ENCODE results near the gene KIFBP. TPM values are rescaled to one million over a fixed set of nuclear protein-coding genes. Genes with fewer than 3 reads are reported as not detected.

Gene KIFBP
- polyA plus RNA-seq, 3 donors, result 36.1 to 38.3 (median 37.9) TPM

DNA sequence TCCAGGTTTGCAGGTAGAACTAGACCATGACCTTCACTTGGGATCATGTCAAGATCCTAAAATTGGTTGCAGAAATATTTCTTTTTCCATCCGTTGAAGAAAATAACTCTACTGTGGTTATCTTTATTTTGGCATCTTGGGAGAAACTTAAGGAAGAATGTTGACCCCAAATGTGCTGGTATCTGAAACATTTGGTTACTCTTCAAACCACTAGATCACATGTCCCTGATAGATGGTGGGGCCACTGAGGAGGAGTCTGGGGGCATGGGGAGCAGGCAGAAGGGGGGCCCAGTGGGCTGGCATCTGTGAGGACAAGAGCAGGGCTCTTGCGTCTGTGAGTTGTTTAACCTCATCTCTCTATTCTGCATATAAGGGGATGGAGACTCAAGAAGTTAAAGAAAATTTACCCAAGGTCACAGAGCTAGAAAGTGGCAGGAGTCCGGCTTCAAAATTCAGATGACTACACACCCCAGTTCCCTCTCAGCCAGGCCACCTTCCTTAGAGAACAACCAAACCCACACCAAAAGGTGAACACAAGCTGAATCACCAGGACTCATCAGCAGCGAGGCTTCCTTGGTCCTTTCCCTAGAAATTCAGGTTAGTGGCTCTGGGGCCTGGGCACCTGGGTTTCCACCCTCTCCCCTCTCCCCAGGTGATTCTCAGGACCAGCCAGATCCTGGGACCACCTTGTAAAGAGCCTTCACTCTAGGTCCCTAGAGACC is 58.7 kb downstream of the KIFBP start:
- no peak for DNase-seq (ENCODE audit: low read depth in 3 of 3, low spot score in 2 of 3)

DNA sequence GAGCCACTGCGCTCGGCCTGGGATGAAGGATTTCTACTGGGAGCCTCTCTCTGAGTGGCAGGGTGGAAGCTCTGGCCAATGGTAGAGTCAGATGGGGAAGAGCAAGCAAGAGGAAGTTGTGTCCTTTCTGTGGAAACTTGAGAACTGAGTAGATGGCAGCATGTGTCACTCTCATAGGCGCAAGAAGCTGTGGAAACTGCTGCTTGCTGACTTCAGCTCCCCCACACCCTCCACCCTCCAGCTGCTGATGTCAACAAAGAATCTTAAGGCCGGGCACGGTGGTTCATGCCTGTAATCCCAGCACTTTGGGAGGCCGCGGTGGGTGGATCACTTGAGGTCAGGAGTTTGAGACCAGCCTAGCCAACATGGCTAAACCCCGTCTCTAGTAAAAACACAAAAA is 59.5 kb downstream of the KIFBP start:
- no peak for DNase-seq (ENCODE audit: low read depth in 3 of 3, low spot score in 2 of 3)

DNA sequence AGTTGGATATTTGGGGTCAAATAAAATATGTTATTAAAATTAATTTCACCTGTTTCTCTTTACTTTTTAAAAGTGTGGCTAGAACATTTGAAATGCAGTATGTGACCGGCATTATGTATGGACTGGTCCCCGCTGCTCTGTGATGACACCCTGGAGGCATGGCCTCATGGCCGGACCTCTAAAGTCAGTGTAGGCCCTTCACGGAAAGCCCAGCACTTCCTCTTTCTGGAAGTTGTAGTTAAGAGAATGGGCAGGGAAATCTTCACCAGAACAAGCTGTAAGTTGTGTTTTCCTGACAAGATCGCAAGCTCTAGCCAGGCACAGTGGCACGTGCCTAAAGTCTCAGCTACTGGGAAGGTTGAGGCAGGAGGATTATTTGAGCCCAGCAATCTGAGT is 61.0 kb downstream of the KIFBP start:
- DNase-seq (ENCODE audit: low read depth in 3 of 3, low spot score in 2 of 3), result no peak

DNA sequence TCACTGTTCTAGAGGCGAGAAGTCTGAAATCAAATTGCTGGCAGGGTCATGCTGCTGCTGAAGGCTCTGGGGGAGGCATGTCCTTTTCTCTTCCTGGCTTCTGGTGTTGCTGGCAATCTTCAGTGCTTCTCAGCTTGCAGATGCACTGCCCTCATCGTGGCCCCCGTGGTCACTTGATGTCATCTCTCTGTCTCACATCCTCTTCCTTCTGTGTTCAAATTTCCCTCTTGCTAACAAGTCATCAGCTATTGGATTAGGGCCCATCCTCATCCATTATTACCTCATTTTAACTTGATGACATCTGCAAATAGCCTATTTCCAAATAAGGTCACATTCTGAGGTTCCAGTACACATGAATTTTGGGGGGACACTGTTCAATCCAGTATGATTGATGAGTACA is 62.7 kb downstream of the KIFBP start:
- DNase-seq (ENCODE audit: low read depth in 3 of 3, low spot score in 2 of 3), result no peak

DNA sequence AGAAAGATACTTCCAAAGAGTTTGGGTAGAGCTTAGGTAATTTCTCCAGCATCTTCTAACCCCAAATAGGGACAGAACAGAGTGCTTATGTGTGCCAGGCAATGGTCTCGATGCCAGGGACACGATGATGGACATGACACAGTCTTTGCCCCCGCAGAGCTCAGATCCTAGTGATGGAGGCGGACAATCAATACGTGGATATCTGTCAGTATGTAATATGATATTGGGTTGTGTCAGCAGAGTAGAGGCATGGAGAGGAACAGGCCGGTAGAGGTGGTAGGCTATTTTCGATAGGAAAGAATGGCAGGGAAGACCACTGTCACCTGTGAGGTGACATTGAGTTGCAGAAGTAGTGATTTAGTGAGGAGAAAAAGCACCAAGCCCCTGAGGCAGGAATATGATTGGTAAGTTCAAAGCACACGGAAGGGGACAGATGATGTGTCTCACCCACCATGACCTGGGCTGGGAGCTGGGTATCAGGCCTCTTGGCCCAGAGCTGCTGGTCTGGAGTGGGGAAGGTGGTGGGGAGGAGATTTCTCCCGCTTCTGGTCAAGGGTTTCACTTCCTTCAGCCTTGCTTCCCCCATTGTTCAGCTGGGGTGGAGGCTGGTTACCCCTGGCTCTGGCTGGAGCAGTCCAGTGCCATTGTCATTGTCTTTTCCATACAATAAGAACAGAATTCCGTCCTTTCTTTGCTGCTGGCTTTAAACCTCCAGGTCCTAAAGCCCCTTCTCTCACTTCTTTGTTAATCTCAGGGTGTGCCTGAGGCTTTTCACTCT is 63.3 kb downstream of the KIFBP start:
- DNase-seq (ENCODE audit: low read depth in 3 of 3, low spot score in 2 of 3), result no peak

DNA sequence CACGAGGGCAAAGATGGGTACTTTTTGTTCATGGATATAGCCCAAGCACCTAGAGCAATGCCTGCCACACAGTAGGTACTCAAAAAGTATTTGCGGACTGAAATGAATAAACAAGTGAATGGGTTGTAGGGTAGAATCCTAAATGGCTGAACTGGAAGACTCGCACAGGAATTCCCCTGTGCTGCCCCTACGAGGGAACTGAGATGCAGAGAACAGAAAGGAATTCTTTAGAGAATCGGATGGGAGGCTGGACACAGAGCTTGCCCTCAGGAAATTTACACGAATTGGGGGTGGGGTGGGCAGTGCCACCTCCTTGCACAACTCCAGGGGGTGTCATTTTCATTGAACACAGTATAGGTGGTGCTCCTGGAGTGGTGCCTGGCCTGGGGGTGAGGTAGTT is 64.1 kb downstream of the KIFBP start:
- DNase-seq (ENCODE audit: low read depth in 3 of 3, low spot score in 2 of 3), result no peak

DNA sequence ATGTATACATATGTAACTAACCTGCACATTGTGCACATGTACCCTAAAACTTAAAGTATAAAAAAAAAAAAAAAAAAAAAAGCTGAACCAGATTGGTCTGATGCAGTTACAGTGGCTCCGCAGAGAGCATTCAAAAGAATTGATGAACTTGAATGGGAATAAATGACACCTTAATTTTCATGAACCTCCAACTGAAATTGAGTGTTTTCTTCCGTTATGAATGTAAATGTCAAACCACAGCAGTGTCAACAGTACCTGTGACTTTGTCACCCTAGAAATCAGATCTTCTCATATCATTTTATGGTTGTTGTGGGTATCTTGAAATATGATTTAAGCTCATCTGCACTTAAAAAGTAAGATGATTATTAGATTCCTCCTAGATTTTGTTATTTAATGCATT is 66.6 kb downstream of the KIFBP start:
- no peak for DNase-seq (ENCODE audit: low read depth in 3 of 3, low spot score in 2 of 3)

DNA sequence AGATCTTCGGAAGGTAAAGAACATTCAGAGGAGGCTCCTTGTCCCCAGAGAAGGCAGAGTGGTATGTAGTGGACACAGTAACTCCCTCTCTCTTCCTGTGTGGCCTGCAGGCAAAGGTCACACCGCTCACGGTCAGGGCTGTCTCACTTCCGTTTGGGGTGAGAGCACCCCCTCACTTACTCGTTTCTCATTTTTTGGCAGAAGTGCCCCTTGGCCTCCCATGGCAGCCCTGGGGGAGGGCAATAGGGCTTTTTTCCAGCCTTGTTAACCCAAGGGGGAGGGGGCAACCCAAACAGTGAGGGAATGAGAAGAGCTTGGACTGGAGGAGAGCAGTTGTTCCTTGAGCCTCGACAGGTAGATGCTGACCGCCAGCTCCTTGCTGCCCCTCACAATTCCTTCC is 67.5 kb downstream of the KIFBP start:
- DNase-seq (ENCODE audit: low read depth in 3 of 3, low spot score in 2 of 3), result no peak

DNA sequence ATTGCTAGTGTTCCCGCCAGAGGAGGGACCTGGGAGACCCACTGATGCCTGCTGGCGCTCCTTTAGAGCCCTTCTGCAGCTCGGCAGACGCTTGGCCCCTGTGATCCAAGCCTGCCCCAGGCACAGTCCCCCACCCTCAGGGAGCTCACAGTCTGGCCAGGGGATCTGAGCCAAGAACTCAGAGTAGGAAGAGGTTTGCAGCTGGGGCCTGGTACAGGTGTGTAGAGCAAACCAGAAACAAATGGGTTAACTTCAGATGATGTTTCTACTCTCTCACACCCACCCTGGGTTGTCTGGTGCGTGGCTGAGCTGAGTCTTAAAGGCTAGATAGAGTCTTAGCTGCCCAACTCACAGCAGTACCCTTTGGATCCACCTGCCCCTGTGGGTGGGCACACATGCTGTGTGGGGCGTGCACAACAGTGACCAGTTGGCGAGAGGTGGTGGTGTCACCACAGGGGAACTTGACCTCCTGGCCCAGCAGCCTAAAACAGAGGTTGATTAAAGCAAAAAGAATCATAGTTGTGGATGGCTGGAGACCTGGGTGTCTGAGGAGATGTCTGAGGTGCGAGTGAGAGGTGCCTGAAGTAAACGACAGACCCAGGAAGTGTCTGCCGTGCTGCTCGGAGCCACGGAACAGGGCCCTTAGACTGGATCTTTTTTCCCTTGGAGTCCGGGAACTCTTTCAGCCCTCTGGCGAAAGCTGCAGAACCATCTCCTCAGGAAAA is 68.1 kb downstream of the KIFBP start:
- no peak for DNase-seq (ENCODE audit: low read depth in 3 of 3, low spot score in 2 of 3)

DNA sequence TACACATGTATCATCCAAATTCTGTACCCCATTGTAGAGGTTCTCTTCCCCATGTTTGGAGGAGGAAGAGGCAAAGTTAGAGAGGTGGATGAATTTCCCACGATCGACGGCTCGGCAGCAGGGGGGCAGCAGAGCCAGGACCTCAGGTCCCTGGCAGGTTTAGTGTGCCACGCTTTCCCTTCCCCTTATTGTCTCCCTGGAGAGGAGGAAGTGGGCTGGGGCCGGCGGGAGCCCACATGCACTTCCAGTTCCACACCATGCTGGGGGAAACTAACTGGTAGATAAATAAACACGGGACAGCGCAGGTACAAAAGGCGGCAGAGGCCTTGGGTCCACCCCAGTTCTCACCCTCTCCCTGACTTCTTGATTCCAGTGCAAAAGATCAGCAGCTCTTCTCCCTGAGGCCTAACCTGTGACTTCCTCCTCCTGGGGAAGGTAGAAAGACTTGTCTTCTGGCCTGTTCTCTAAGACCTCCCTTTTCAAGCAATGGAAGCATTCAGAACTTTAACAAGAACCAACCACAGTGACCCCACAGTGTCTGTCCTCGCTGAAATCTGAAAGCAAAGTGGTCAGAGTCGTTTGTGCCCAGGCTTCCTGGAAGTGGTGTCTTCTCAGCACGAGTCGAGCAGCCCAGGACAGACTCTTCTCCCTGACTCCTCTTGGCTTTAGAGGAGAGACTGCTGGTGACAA is 68.8 kb downstream of the KIFBP start:
- no peak for DNase-seq (ENCODE audit: low read depth in 3 of 3, low spot score in 2 of 3)

DNA sequence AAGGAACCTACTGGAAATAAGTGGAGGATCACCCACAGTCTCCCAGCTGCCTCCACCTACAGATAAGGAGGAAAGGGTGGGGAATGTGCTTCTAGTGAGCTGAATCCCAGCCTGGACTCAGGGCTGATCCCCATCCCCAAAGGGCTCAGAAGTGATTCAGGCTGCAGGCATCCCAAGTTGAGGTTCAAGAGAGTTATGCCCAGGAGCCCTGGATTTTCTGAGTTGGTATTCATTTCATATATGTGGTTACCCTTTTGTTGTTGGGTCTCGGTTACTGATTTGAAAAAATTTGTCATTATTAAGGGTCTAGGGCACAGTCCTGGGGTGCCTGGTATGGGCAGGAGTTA is 69.3 kb downstream of the KIFBP start:
- no peak for DNase-seq (ENCODE audit: low read depth in 3 of 3, low spot score in 2 of 3)

DNA sequence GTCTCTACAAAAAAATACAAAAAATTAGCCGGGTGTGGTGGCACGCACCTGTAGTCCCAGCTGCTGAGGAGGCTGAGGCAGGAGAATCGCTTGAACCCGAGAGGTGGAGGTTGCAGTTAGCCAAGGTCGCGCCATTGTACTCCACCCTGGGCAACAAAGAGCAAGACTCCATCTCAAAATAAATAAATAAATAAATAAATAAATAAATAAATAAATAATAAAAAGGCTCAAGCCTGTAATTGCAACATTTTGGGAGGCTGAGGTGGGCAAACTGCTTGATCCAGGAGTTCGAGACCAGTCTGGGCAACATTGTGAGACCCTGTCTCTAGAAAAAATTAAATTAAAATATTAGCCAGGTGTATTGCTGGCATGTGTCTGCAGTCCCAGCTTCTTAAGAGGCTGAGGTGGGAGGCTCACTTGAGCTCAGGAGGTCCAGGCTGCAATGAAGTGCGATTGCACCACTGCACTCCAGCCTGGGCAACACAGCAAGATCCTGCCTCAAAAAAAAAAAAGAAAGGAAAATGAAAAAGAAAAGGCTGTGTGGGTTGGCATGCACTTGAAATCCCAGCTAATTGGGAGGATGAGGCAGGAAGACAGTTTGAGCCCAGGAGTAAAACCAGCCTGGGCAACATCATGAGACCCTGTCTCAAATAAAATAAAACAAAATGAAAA is 71.7 kb downstream of the KIFBP start:
- no peak for DNase-seq (ENCODE audit: low read depth in 3 of 3, low spot score in 2 of 3)

DNA sequence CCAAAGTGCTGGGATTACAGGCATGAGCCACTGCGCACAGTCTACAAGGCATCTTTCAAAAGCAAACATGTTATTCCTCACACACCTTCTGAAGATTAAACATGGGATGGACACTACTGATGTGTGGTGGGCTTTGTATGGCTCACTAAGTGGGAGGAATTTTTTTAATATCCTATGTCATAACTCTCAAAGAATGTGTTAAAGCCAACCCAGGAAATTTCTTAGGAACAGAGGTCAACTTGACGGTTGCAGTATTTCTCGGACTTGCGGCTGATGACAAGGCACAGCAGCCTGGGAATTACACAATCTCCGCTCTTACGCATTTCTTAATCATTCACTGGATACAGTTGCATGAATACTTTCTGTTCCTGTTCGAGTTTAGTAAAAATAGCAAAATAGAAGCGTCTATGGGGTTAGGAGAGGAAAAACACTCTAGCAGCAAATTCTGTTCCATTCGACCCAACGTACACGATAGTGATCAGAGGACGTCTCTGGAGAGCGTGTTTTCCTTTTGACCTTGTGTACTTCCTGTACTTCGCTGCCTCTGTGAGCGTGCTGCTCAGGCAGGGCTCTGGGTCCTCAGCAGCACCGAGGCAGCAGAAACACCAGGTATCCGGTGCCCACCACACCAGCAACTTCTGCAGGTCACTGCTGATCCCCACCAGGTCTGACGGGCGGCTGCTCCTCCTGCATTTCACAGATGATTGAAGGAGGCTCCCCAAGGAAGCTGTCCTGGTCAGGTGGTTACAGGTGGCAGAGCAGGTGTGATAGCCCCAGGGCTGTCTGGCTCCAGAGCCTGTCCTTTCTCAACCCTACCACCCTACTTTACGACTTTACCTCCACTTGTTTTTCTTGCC is 72.9 kb downstream of the KIFBP start:
- DNase-seq (ENCODE audit: low read depth in 3 of 3, low spot score in 2 of 3), result peak; percentile 32 to 38 (median 33)

DNA sequence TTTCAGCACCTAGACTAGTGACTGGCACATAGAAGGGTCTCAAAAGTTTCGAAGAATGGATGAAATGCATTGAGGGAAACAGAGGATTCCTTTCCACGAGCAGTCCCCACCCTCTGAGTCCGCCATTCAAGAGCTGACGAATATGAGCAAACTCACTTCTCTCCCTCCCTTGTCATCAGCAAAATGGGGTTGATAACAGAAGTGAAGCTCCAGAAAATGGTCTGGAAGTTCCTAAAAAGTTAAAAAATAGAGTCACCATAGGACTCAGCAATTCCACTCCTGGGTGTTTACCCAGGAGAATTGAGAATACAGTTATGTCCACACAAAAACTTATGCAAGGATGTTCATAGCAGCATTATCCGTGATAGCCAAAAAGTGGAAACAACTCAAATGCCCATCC is 74.3 kb downstream of the KIFBP start:
- no peak for DNase-seq (ENCODE audit: low read depth in 3 of 3, low spot score in 2 of 3)

DNA sequence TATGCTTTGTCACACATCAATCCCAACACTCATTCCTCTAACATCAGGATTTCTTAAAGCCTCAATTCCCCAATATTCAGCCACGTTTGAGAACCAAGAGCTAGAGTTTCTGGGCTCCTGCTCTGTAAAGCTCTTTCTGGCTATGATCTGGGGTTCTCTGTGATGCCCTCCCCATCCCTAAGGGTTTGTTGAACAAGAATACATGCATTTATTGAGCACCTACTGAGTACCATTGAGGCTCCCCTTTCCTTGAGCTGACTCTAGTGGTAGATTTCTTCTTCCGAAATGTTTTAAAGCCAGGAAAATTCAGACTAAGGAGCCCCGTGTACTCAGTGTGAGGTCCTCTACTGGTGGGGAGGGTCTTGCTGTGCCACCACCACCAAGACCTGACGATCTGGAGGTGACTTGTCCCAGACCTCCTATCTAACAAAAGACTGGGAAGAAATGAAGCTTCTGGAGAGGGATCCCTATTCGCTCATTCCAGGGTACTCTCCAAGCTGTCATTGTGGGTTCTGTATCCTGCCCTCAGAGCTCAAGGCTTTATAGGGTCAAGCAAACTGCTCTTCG is 76.2 kb downstream of the KIFBP start:
- no peak for DNase-seq (ENCODE audit: low read depth in 3 of 3, low spot score in 2 of 3)

DNA sequence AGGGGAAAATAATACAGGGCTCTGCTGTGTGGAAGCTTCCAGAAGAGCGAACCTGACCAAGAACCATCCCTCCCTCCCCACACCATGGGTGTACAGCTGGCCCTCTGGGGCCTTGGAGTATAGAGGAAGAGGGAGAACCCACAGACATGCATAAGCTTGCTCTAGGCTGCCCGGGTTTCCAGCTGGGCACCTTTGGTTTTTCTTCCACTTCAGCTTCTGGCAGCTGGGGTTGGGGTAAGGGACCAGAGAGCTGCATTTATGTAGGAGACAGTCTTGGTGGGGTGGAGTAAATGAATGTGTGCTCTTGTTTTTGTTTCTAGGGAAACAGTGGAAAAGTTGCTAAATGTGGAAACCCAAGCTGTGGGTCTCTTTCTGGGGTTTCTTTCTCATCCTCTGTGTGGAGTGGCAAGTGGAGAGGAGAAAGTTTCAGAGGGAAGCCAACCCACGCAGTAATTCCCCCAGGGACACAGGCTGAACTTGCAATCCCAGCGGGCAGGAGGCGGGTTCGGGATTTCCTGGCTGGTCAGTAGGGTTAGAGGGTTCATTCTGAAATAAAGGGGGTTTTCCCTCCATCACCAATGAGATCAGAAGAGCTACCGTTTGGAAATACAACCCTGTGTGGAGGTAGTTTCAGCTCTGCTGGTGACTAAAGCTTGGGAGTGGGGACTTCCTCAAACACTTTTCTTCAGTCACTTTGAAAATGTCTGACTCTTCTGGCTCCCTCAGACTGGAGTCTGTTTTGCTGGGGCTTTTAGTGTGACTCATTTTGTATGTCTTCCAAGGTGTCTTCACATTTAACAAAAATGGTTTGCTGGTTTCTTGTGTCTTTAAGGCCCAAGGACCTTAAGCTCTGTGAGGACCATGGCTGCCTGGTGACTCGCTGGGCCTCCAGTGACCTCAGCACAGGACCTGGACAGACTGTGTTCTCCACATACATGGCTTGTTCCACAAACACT is 77.1 kb downstream of the KIFBP start:
- no peak for DNase-seq (ENCODE audit: low read depth in 3 of 3, low spot score in 2 of 3)
